ENCODE data around the gene DIAPH3. TPM values are rescaled to one million over a fixed set of nuclear protein-coding genes. Genes with fewer than 3 reads are reported as not detected.

Gene DIAPH3
- total RNA-seq, 2 donors from 2014 or later, result 7.1 to 8.0 TPM

DNA sequence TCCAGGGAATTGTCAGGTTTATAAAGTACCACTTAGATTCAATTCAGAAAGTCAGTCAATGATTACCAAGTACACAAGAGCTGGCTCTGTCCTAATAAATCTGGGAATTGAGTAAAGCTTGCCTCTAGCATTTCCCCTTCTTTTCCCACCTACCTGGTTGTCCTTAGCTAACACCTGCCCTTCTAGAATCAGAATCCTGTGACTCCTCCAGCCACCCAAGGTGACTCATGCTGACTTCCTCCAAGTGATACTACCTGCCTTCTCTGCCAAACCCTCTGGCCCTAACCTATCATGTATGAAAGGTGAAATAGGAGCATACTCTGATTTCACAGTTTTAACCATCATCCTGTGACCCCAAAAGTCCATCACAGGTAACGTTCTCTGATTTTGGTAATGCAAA, 151.2 kb downstream of the DIAPH3 start:
- no peak overlapping the region for H3K27ac ChIP-seq
- DNase-seq (ENCODE audit: low spot score) (no peak), ATAC-seq (ENCODE audit: insufficient number of reproducible peaks, low FRiP score, low read depth) (no peak)
- no peaks in the 10 kb centered on the region for H3K27me3 ChIP-seq (replicated peaks; ENCODE audit: insufficient read depth)
- TF ChIP-seq, protein P1, sequence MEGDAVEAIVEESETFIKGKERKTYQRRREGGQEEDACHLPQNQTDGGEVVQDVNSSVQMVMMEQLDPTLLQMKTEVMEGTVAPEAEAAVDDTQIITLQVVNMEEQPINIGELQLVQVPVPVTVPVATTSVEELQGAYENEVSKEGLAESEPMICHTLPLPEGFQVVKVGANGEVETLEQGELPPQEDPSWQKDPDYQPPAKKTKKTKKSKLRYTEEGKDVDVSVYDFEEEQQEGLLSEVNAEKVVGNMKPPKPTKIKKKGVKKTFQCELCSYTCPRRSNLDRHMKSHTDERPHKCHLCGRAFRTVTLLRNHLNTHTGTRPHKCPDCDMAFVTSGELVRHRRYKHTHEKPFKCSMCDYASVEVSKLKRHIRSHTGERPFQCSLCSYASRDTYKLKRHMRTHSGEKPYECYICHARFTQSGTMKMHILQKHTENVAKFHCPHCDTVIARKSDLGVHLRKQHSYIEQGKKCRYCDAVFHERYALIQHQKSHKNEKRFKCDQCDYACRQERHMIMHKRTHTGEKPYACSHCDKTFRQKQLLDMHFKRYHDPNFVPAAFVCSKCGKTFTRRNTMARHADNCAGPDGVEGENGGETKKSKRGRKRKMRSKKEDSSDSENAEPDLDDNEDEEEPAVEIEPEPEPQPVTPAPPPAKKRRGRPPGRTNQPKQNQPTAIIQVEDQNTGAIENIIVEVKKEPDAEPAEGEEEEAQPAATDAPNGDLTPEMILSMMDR (IDR thresholded peaks at IDR 0.05), result no peak
- no peaks in the 10 kb centered on the region for H3K9me3 ChIP-seq
- no peaks in the 10 kb centered on the region for H3K4me1 ChIP-seq (ENCODE audit: control insufficient read depth in 1 of 2, low read depth in 2 of 2)
- no peaks in the 10 kb centered on the region for H3K36me3 ChIP-seq
- H3K4me3 ChIP-seq, result no peak overlapping the region

DNA sequence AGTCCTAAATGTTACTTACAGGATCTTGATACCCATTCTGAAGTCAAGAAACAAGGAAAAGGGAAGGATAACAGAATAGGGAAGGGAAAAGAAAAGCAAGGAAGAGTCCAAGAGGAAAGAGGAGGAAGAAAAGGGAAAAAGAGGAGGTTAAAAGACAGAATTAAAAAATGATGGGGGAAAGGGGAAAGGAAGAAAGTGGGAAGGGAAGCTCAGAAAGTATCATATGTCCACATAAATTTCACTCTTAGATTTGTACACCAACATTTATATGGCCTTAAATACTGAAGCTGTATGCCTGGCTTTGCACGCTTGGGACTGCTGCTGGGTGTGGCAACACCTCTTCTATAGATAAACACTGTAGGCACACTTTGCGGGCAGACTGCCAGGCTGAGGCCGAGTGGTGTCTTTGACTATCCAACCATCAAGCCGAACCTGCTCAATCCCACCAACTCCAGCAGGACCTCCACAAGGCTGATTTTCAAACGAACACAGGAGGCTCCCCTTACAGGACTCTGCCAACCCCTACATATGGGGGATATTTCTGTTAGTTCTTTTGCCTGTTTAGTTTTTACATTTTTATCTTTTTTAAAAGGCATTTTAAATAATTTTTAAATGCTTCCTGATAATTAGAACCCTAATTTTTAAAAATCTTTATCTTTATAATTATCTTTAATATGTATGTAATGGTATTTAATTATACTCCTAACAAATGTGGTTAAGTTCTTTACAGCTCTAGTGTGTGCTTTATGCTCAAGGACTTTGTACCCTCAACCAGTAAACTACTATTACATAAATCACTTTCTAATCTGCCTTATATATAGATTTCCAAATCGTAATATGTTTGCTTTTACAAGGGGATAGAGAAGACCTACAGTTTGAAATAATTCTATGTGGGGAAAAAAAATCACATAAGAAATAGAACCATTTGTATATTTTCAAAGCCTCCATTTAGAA, 154.2 kb downstream of the DIAPH3 start:
- H3K27me3 ChIP-seq (replicated peaks; ENCODE audit: insufficient read depth), result no peaks in the 10 kb centered on the region
- TF ChIP-seq, protein P1 (IDR thresholded peaks at IDR 0.05), result no peak
- no peak overlapping the region for H3K4me3 ChIP-seq
- no peak overlapping the region for H3K27ac ChIP-seq
- H3K9me3 ChIP-seq, result no peaks in the 10 kb centered on the region
- no peak for ATAC-seq (ENCODE audit: insufficient number of reproducible peaks, low FRiP score, low read depth)
- H3K36me3 ChIP-seq, result no peaks in the 10 kb centered on the region
- no peaks in the 10 kb centered on the region for H3K4me1 ChIP-seq (ENCODE audit: control insufficient read depth in 1 of 2, low read depth in 2 of 2)
- no peak for DNase-seq (ENCODE audit: low spot score)

DNA sequence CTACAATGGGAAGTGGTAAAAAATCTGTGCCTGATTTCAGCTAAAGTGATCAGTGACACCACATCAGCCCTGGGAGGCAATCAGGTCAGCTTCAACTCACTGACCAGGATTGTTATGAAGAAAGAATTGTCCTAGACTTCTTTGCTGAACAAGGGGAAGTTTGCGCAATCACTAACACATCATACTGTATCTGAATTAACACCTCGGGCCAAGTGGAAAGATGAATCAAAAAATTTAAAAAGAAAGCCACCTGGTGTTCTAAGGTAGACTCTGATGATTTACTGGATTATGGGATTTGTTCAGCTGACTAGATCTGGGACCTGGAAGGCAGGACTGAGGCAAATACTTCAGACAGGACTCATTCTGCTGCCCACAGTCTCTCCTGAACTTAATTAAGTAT, 161.8 kb downstream of the DIAPH3 start:
- no peak overlapping the region for H3K4me3 ChIP-seq
- H3K27ac ChIP-seq, result no peak overlapping the region
- no peak for ATAC-seq (ENCODE audit: insufficient number of reproducible peaks, low FRiP score, low read depth)
- TF ChIP-seq, protein P1 (IDR thresholded peaks at IDR 0.05), result no peak
- H3K36me3 ChIP-seq, result no peaks in the 10 kb centered on the region
- no peak for DNase-seq (ENCODE audit: low spot score)
- no peaks in the 10 kb centered on the region for H3K27me3 ChIP-seq (replicated peaks; ENCODE audit: insufficient read depth)
- H3K4me1 ChIP-seq (ENCODE audit: control insufficient read depth in 1 of 2, low read depth in 2 of 2), result no peaks in the 10 kb centered on the region
- H3K9me3 ChIP-seq, result no peaks in the 10 kb centered on the region

DNA sequence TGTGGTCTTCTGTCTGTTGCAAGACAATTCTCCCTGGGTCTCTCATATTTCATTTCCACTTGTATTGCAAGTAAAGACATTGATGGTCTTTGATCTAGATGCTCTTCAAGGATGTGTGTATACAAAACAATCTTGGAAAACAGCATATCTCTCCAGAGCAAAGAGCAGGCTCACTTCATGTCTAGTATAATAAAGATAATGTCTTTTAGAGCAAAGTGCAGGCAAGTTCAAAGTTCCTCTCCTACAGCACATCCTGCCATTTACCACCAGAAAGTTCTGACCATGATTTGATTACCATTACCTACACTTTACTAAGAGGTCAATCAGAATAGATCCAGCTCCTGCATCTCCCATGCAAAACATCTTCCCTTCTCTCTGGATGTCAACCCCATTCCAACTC, 162.8 kb downstream of the DIAPH3 start:
- Histone ChIP-seq H3K36me3 (no peaks in the 10 kb centered on the region), H3K27me3 (replicated peaks; ENCODE audit: insufficient read depth) (no peaks in the 10 kb centered on the region), H3K4me3 (no peak overlapping the region), H3K9me3 (no peaks in the 10 kb centered on the region), H3K27ac (no peak overlapping the region), H3K4me1 (ENCODE audit: control insufficient read depth in 1 of 2, low read depth in 2 of 2) (no peaks in the 10 kb centered on the region)
- DNase-seq (ENCODE audit: low spot score), result no peak
- TF ChIP-seq, protein P1 (IDR thresholded peaks at IDR 0.05), result no peak
- no peak for ATAC-seq (ENCODE audit: insufficient number of reproducible peaks, low FRiP score, low read depth)

DNA sequence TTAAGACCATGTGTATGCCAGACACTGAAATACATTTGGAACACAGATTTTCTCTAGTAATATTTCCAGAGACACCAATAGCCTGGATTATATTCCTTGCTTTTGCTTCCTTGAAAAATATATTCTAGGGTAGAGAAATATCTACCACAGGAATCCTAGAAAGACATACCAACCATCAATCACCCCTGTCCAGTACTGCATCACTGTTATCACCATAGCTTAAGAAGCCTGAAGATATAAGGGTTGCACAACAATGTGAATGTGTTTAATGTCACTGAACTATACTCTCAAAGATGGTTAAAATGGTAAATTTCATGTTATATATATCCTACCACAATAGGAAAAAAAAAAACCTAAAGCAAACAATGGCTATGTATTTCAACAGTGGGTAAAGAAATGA, 163.6 kb downstream of the DIAPH3 start:
- Histone ChIP-seq H3K27ac (no peak overlapping the region), H3K27me3 (replicated peaks; ENCODE audit: insufficient read depth) (no peaks in the 10 kb centered on the region), H3K4me3 (no peak overlapping the region), H3K4me1 (ENCODE audit: control insufficient read depth in 1 of 2, low read depth in 2 of 2) (no peaks in the 10 kb centered on the region), H3K9me3 (no peaks in the 10 kb centered on the region), H3K36me3 (no peaks in the 10 kb centered on the region)
- ATAC-seq (ENCODE audit: insufficient number of reproducible peaks, low FRiP score, low read depth) (no peak), DNase-seq (ENCODE audit: low spot score) (no peak)
- TF ChIP-seq, protein P1 (IDR thresholded peaks at IDR 0.05), result no peak

Data from thoracic aorta (tissue), 2 donors.